SH-SY5Y (cell line): ENCODE results near the gene CCDC78.

Source experiments
- GATA2 ChIP-seq: IDR thresholded peaks from 2 replicates; pipeline ENCODE4 v1.6.1; 2011; ENCODE audit warnings: mild to moderate bottlenecking, low read depth, low read length
- GATA3 ChIP-seq: IDR thresholded peaks from 2 replicates; pipeline ENCODE4 v1.6.1; 2011; ENCODE audit warnings: low read depth, mild to moderate bottlenecking, low read length, moderate library complexity

Gene CCDC78

GRCh38 chr16:726188-726437 lies 130 bp downstream of the CCDC78 start:
- TF ChIP-seq GATA3 (no peak), GATA2 (no peak)

GRCh38 chr16:725463-726187 lies 618 bp downstream of the CCDC78 start:
- TF ChIP-seq GATA2 = no peak
- no peak for TF ChIP-seq GATA3

- TF ChIP-seq GATA3 (no peak), GATA2 (no peak)
Observed at GRCh38 chr16:725041-725376, 1.2 kb downstream of the CCDC78 start.

GRCh38 chr16:724188-725040 lies 1.8 kb downstream of the CCDC78 start:
- no peak for TF ChIP-seq GATA3
- TF ChIP-seq GATA2 = no peak

- TF ChIP-seq GATA2 (no peak), GATA3 (no peak)
Observed at GRCh38 chr16:723695-724094, 2.5 kb downstream of the CCDC78 start.

- no peak for TF ChIP-seq GATA2
- no peak for TF ChIP-seq GATA3
Observed at GRCh38 chr16:722835-723633, 3.2 kb downstream of the CCDC78 start.

GRCh38 chr16:721765-722540 lies 4.3 kb downstream of the CCDC78 start:
- TF ChIP-seq GATA3 (no peak), GATA2 (peak; percentile 69)

- TF ChIP-seq GATA2 (no peak), GATA3 (no peak)
Observed at GRCh38 chr16:720990-721764, 5.1 kb downstream of the CCDC78 start, which contains the start of gene ANTKMT. Gene ANTKMT (plus strand): TSS chr16:721146. CDS start chr16:721275, 129 bp downstream.

- TF ChIP-seq GATA3 (no peak), GATA2 (no peak)
Observed at GRCh38 chr16:720447-720989, 5.7 kb downstream of the CCDC78 start.

GRCh38 chr16:719815-720446 lies 6.3 kb downstream of the CCDC78 start:
- TF ChIP-seq GATA3 (no peak), GATA2 (no peak)

- TF ChIP-seq GATA2 (no peak), GATA3 (no peak)
Observed at GRCh38 chr16:718922-719321, 7.3 kb downstream of the CCDC78 start.

GRCh38 chr16:718389-718788 lies 7.9 kb downstream of the CCDC78 start:
- TF ChIP-seq GATA3 (no peak), GATA2 (no peak)
